ENCODE measurements around the gene PLCB3.

GRCh38 chr11:64259533-64260067 is 8.3 kb downstream of the PLCB3 start:
- TF ChIP-seq, protein P1, sequence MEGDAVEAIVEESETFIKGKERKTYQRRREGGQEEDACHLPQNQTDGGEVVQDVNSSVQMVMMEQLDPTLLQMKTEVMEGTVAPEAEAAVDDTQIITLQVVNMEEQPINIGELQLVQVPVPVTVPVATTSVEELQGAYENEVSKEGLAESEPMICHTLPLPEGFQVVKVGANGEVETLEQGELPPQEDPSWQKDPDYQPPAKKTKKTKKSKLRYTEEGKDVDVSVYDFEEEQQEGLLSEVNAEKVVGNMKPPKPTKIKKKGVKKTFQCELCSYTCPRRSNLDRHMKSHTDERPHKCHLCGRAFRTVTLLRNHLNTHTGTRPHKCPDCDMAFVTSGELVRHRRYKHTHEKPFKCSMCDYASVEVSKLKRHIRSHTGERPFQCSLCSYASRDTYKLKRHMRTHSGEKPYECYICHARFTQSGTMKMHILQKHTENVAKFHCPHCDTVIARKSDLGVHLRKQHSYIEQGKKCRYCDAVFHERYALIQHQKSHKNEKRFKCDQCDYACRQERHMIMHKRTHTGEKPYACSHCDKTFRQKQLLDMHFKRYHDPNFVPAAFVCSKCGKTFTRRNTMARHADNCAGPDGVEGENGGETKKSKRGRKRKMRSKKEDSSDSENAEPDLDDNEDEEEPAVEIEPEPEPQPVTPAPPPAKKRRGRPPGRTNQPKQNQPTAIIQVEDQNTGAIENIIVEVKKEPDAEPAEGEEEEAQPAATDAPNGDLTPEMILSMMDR (IDR thresholded peaks at IDR 0.05): no peak
- no peak for TF ChIP-seq POLR2A (IDR thresholded peaks at IDR 0.05)

All from Peyer's patch (tissue), 4 donors.